ENCODE data around the gene SLC17A7.

Gene SLC17A7

GRCh38 chr19:49431330-49431749, 10.0 kb downstream of the SLC17A7 start:
- no peaks in the 10 kb centered on the region for H3K9me3 ChIP-seq (replicated peaks; ENCODE audit: low read length)
- H3K36me3 ChIP-seq (ENCODE audit: insufficient read depth, low read length) = no peaks in the 10 kb centered on the region
- no peak overlapping the region for H3K4me2 ChIP-seq (ENCODE audit: low read length)
- no peaks in the 10 kb centered on the region for H3K4me1 ChIP-seq (ENCODE audit: control insufficient read depth, insufficient read depth, low read length)
- H3K4me3 ChIP-seq (ENCODE audit: low read length) = no peak overlapping the region
- no peak overlapping the region for H3K9ac ChIP-seq (ENCODE audit: low read depth, low read length)
- H3K27me3 ChIP-seq (ENCODE audit: control insufficient read depth, insufficient read depth, low read length) = peaks cover 90% of the 10 kb centered on the region

- Histone ChIP-seq H3K4me2 (ENCODE audit: low read length) (no peak overlapping the region), H3K4me3 (ENCODE audit: low read length) (no peak overlapping the region), H3K9ac (ENCODE audit: low read depth, low read length) (no peak overlapping the region), H3K4me1 (ENCODE audit: control insufficient read depth, insufficient read depth, low read length) (no peaks in the 10 kb centered on the region), H3K9me3 (replicated peaks; ENCODE audit: low read length) (no peaks in the 10 kb centered on the region), H3K27me3 (ENCODE audit: control insufficient read depth, insufficient read depth, low read length) (peaks cover 90% of the 10 kb centered on the region), H3K36me3 (ENCODE audit: insufficient read depth, low read length) (no peaks in the 10 kb centered on the region)
Measured at GRCh38 chr19:49430678-49431329, 10.5 kb downstream of the SLC17A7 start.

GRCh38 chr19:49430172-49430677, 11.1 kb downstream of the SLC17A7 start:
- Histone ChIP-seq H3K9ac (ENCODE audit: low read depth, low read length) (no peak overlapping the region), H3K4me1 (ENCODE audit: control insufficient read depth, insufficient read depth, low read length) (no peaks in the 10 kb centered on the region), H3K4me3 (ENCODE audit: low read length) (no peak overlapping the region), H3K36me3 (ENCODE audit: insufficient read depth, low read length) (no peaks in the 10 kb centered on the region), H3K4me2 (ENCODE audit: low read length) (no peak overlapping the region), H3K9me3 (replicated peaks; ENCODE audit: low read length) (no peaks in the 10 kb centered on the region), H3K27me3 (ENCODE audit: control insufficient read depth, insufficient read depth, low read length) (peaks cover 90% of the 10 kb centered on the region)

- Histone ChIP-seq H3K4me3 (ENCODE audit: low read length) (no peak overlapping the region), H3K9ac (ENCODE audit: low read depth, low read length) (no peak overlapping the region), H3K9me3 (replicated peaks; ENCODE audit: low read length) (no peaks in the 10 kb centered on the region), H3K27me3 (ENCODE audit: control insufficient read depth, insufficient read depth, low read length) (peaks cover 94% of the 10 kb centered on the region), H3K4me1 (ENCODE audit: control insufficient read depth, insufficient read depth, low read length) (no peaks in the 10 kb centered on the region), H3K4me2 (ENCODE audit: low read length) (peak overlapping the region; percentile 19), H3K36me3 (ENCODE audit: insufficient read depth, low read length) (no peaks in the 10 kb centered on the region)
Measured at GRCh38 chr19:49428547-49429451, 12.5 kb downstream of the SLC17A7 start.

GRCh38 chr19:49427855-49428546, 13.3 kb downstream of the SLC17A7 start:
- Histone ChIP-seq H3K36me3 (ENCODE audit: insufficient read depth, low read length) (no peaks in the 10 kb centered on the region), H3K9ac (ENCODE audit: low read depth, low read length) (no peak overlapping the region), H3K9me3 (replicated peaks; ENCODE audit: low read length) (no peaks in the 10 kb centered on the region), H3K4me1 (ENCODE audit: control insufficient read depth, insufficient read depth, low read length) (no peaks in the 10 kb centered on the region), H3K4me2 (ENCODE audit: low read length) (peak overlapping the region; percentile 19), H3K27me3 (ENCODE audit: control insufficient read depth, insufficient read depth, low read length) (peaks cover 94% of the 10 kb centered on the region), H3K4me3 (ENCODE audit: low read length) (no peak overlapping the region)

- Histone ChIP-seq H3K27me3 (ENCODE audit: control insufficient read depth, insufficient read depth, low read length) (peaks cover 94% of the 10 kb centered on the region), H3K36me3 (ENCODE audit: insufficient read depth, low read length) (no peaks in the 10 kb centered on the region), H3K4me2 (ENCODE audit: low read length) (no peak overlapping the region), H3K9ac (ENCODE audit: low read depth, low read length) (no peak overlapping the region), H3K4me1 (ENCODE audit: control insufficient read depth, insufficient read depth, low read length) (no peaks in the 10 kb centered on the region), H3K9me3 (replicated peaks; ENCODE audit: low read length) (no peaks in the 10 kb centered on the region), H3K4me3 (ENCODE audit: low read length) (no peak overlapping the region)
Measured at GRCh38 chr19:49427339-49427738, 14.0 kb downstream of the SLC17A7 start.

- H3K36me3 ChIP-seq (ENCODE audit: insufficient read depth, low read length) = no peaks in the 10 kb centered on the region
- no peak overlapping the region for H3K4me2 ChIP-seq (ENCODE audit: low read length)
- H3K4me3 ChIP-seq (ENCODE audit: low read length) = no peak overlapping the region
- H3K9ac ChIP-seq (ENCODE audit: low read depth, low read length) = no peak overlapping the region
- H3K27me3 ChIP-seq (ENCODE audit: control insufficient read depth, insufficient read depth, low read length) = peaks cover 93% of the 10 kb centered on the region
- H3K9me3 ChIP-seq (replicated peaks; ENCODE audit: low read length) = no peaks in the 10 kb centered on the region
- H3K4me1 ChIP-seq (ENCODE audit: control insufficient read depth, insufficient read depth, low read length) = no peaks in the 10 kb centered on the region
Measured at GRCh38 chr19:49425922-49426592, 15.3 kb downstream of the SLC17A7 start.

- no peaks in the 10 kb centered on the region for H3K36me3 ChIP-seq (ENCODE audit: insufficient read depth, low read length)
- no peak within 1 kb of the TSS for H3K4me2 ChIP-seq (ENCODE audit: low read length)
- H3K9me3 ChIP-seq (replicated peaks; ENCODE audit: low read length) = no peaks in the 10 kb centered on the region
- H3K4me3 ChIP-seq (ENCODE audit: low read length) = no peak within 1 kb of the TSS
- peaks cover 93% of the 10 kb centered on the region for H3K27me3 ChIP-seq (ENCODE audit: control insufficient read depth, insufficient read depth, low read length)
- H3K4me1 ChIP-seq (ENCODE audit: control insufficient read depth, insufficient read depth, low read length) = no peaks in the 10 kb centered on the region
- H3K9ac ChIP-seq (ENCODE audit: low read depth, low read length) = no peak within 1 kb of the TSS
Measured at GRCh38 chr19:49425178-49425577, 16.1 kb downstream of the SLC17A7 start, which contains the start of gene GFY. TSS of gene GFY (plus strand) at chr19:49425388. CDS start at chr19:49426431, 1,043 bp downstream.

- Histone ChIP-seq H3K9me3 (replicated peaks; ENCODE audit: low read length) (no peaks in the 10 kb centered on the region), H3K9ac (ENCODE audit: low read depth, low read length) (no peak overlapping the region), H3K4me1 (ENCODE audit: control insufficient read depth, insufficient read depth, low read length) (no peaks in the 10 kb centered on the region), H3K27me3 (ENCODE audit: control insufficient read depth, insufficient read depth, low read length) (peaks cover 94% of the 10 kb centered on the region), H3K4me2 (ENCODE audit: low read length) (no peak overlapping the region), H3K4me3 (ENCODE audit: low read length) (no peak overlapping the region), H3K36me3 (ENCODE audit: insufficient read depth, low read length) (no peaks in the 10 kb centered on the region)
Measured at GRCh38 chr19:49423985-49424303, 17.4 kb downstream of the SLC17A7 start.

GRCh38 chr19:49423071-49423984, 18.0 kb downstream of the SLC17A7 start, which contains the start of gene PTH2:
TSS of gene PTH2 (minus strand) at chr19:49423441. CDS start at chr19:49423339, 102 bp downstream.
- no peaks in the 10 kb centered on the region for H3K4me1 ChIP-seq (ENCODE audit: control insufficient read depth, insufficient read depth, low read length)
- no peak within 1 kb of the TSS for H3K9ac ChIP-seq (ENCODE audit: low read depth, low read length)
- H3K4me3 ChIP-seq (ENCODE audit: low read length) = no peak within 1 kb of the TSS
- no peak within 1 kb of the TSS for H3K4me2 ChIP-seq (ENCODE audit: low read length)
- peaks cover 94% of the 10 kb centered on the region for H3K27me3 ChIP-seq (ENCODE audit: control insufficient read depth, insufficient read depth, low read length)
- no peaks in the 10 kb centered on the region for H3K9me3 ChIP-seq (replicated peaks; ENCODE audit: low read length)
- no peaks in the 10 kb centered on the region for H3K36me3 ChIP-seq (ENCODE audit: insufficient read depth, low read length)

Data from skeletal muscle satellite cell (primary cell).